ENCODE measurements around the gene DNAJB4.
A peak's percentile ranks its signal among the peaks of the same experiment; 100 is the strongest.
"Not testable (repeated sequence)": the region's sequence is repeated elsewhere in the genome, so short reads cannot be mapped to it uniquely, and the experiment has no call there.

The DNAJB4 gene

DNA sequence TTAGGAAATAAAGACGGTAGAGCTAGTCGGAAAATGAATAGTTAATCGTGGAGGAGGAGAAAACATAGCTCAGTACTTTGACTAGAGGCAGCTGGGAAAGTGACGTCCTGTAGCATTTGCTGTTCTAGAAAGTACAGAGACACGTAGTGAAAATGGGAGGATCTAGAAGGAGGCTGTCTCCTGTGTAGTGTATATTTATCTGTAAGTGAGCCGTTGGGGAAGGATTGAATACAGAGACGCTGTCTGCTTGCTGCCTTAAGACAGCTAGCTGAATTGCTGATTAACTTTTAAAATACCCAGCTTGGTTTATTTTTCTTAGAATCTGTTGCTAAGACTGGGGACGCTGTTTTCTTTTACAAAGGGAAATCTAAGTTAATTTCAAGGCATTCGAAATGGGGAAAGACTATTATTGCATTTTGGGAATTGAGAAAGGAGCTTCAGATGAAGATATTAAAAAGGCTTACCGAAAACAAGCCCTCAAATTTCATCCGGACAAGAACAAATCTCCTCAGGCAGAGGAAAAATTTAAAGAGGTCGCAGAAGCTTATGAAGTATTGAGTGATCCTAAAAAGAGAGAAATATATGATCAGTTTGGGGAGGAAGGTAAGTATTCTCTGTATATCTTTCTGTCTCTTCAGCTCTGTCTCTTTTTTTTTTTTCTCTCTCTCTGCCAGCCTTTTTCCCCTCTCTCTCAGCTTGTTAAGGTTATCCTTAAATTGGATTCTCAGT, at the start of gene DNAJB4:
TSS of gene DNAJB4 (plus strand) at position 221 of the 729 bp plus-strand sequence. CDS start at position 393, 172 bp downstream.
- peak; percentile 89 for DNase-seq (ENCODE audit: low spot score)

DNA sequence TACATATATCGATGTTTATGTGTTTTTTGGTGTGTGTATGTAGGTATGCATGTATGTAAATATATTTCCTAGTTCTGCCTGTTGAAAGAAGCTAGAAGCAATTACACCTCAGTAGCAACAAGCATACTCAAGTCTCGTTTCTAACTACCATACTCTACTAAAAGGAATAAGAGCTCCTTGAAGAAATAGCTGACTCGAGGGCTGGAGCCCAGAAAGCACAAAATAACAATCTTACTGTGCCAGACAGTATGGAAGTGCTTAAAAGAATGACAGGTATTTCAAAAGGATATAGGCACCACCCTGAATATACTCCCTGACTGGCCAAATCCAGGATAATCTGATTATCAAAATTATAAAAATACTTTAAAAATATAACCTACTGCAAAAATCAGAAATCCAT, 49.0 kb upstream of the DNAJB4 start:
- no peak for DNase-seq (ENCODE audit: low spot score)

DNA sequence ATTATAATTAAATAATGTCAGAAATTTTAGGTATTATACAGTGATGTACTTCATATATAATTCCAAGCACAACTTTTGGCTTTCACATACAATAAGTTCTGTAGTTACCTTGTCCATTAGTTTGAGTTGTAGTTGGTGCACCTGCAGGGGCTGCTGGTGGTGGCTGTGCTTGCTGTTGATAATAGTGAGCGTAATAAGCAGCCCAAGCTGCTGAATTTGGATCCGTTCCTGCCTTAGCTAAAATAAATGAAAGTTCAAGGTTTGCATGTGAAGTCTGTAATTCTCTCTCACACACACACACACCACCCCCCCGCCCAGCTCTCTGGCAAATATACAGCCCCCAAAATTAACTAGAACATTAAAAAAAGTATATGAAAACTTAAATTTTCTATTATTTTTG, 48.3 kb upstream of the DNAJB4 start:
- DNase-seq (ENCODE audit: low spot score): no peak

DNA sequence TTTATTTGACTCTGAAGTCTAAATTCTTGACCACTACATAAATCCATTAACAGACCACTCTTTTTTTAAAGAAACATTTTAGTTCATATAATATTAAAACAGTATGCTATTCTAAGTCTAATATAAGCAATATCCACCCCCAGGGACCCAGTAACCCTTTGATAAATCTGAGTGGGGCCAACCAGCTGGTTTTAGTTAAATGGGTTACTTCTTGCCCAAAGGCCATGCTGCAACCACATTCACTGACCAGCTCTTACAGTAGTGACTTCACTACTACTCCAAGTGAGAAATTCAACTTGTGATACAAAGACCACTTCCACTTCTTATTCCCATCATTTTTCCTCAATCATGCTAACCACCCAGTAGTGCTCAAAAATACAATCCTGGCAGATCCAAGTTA, 46.3 kb upstream of the DNAJB4 start:
- no peak for DNase-seq (ENCODE audit: low spot score)

DNA sequence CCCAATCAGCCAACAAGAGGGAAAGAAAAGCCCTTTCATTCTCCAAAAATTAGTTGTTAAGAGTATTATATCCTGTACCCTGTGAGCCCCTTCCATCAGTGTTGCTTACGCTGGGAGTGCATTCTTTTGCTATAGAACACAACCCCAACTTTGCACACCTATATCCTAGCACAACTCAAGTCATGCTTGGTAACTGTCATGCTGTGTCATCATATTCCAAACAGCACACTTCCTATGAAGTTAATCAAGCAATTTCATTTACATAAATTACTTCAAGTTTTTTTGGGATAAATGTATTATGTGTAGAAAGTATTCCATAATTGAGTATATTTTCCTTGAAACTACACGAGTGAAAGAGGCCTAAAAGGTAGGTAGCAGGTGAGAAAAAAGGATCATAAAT, 45.9 kb upstream of the DNAJB4 start:
- no peak for DNase-seq (ENCODE audit: low spot score)

DNA sequence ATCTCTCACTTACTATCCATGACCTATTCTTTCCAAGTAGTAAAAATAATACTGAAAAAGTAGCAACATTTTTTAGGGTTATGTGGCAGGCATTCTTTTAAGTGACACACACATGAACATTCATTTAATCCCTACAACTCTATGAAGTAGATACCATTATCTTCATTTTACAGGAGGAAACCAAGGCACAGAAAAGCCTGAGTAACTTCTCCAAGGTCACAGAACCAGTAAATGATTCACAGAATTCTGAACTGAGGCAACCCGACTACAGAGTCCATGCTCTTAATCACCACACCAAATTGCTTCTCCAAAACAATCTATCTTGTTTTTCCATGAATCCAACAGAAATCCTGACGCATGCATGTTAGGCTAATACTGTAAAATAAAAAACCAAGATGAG, 43.3 kb upstream of the DNAJB4 start:
- DNase-seq (ENCODE audit: low spot score): no peak

DNA sequence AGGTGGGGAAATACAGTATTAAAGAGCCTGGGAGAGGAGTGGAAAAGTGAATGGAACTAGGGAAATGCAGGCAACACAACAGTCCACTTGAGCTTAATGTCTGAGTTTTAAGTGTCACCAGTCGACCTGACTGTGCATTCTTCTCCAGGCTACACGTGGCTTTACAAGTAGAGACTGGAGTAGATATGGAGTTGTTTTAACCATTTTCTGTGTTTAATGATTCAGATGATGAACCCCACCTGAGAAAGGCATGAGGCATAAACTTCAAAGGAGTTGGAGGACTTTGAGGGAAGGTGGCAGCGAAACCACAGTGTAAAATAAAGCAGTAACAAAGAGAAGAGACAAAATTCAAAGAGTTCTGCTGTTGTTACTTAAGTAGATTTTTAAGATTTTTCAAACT, 38.4 kb upstream of the DNAJB4 start:
- no peak for DNase-seq (ENCODE audit: low spot score)

DNA sequence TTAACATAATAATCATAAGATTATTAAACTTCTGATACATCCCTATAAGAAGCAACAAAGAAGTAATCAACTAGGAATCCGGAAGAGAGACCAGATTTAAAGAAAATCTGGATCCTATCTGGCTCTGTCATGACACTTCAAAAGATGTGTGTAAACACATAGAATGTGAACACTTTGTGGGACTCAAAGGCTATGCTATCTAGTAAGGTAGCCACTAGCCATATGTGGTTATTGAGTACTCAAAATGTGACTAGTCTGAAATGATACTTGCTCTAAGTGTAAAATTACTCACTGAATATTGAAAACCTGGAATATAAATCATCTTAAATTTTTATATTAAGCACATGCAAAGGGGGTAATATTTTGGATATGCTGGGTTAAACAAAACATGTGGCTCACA, 34.5 kb upstream of the DNAJB4 start:
- DNase-seq (ENCODE audit: low spot score): no peak

DNA sequence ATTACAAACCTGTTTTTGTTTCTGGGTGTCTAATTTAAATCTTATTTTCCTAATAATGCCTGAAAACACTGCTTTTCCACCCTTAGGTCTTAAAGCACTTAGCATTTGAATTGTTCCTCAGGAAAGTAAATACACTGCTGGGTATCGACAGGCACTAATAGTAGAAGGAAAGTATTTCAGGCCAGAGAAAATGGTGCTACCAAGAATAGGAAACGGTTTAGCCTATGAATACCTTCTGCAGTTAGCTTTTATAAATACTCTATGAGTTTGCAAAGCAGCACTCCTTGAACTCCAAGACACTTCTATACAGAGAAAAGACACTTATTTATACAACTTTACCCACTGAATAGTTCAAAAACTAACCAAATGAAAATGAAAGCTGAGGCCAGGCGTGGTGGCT, 32.7 kb upstream of the DNAJB4 start:
- no peak for DNase-seq (ENCODE audit: low spot score)

DNA sequence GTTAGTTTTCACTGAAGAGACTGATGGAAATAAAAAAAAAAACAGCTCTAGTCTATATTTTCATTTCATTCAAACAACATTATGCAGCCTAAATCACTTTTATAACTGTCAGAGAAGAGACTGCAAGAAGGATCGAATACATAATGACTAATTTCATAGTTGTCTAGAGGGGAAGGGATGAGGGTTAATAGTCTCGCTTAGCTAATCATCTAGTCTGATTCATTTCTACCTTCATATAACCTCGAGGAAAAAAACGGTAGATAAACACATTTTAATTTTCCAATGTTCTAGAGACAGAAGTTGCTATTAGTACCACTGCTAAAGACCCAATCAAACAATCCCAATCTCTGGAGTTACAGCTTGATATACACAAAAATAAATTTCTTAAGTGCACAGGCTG, 29.4 kb upstream of the DNAJB4 start:
- DNase-seq (ENCODE audit: low spot score): peak; percentile 33

DNA sequence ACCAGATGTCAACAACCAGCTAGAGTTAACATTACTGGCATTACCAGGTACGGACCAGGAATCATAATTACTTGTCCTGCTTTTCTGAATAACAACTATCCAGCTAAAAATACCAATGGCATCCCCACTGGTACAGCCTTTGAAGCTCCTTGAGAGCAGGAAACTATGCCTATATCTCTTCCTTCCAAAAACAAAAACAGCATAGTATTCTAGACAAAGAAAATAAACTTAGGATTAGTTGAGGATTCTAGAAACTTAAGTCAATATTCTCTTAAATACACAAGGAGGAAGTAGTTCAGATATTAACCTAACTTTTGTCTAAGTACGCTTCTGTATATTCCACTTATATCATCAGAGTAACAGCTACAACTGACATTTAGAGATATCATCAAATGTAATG, 28.8 kb upstream of the DNAJB4 start:
- no peak for DNase-seq (ENCODE audit: low spot score)

DNA sequence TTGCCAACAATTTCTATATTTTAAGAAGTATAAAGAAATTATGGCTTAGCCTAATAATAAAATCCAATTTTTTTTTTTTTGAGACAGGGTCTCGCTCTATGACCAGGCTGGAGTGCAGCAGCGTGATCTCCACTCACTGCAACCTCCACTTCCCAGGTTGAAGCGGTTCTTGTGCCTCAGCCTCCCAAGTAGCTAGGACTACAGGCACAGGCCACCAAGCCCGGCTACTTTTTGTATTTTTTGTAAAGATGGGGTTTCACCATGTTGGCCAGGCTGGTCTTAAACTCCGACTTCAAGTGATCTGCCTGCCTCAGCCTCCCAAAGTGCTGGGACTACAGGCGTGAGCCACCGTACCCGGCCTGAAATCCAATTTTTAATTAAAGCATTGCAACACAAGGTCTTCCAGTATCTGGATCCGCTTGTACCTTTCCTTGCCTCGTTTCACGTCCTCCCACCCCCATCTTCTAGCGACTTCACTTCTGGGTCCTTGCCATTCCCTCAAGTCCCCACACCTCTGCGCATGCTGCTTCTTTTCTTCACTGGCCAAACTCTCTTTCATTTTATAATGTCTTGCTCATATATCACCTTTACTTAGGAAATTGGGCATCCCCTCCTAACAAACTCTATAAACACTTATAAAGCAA, 28.2 kb upstream of the DNAJB4 start:
- no peak for DNase-seq (ENCODE audit: low spot score)

DNA sequence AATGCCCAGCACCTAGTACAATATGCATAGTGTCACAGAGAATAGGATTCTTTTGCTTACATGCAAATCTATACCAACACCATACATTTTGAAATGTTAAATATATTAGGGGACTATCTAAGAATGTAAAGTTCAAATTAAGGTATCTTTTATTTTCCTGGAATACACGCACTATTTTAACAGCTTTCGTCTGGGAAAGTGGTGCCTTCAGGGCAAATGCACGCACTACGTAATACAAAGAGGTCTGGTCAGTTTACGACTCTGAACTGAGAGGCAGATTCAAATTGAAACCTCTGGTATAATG, 26.8 kb upstream of the DNAJB4 start:
- DNase-seq (ENCODE audit: low spot score): no peak

DNA sequence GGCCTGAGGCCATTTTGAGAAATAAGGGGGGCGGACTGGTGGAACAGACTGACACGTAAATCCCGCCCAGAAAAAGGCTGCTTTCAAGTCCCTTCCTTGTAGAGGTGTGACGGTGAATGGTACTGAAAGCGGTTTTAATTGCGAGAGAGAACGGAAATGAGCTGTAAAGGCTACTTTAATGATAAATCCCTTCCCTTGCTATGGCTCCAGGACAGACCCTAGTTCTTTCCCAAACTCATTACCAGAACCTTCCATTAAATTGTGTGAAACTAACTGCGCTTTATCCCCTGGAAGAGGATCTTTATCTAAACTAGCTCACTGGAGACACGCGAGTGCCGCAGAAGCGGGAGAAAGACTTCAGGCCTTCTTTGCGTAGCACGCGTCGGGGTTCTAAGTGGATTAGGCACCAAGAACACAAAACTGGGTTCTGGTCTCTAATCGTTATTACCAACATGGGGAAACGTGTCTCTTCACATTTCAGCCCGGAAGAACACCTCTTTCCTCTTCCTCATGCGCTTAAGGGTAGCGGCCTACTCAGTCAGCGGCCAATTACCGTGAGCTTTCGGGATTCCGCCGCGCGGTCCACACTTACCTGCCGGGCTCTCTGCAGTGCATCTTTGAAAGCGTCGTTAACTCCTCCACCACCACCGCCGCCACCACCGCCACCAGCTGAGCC, 26.3 kb upstream of the DNAJB4 start:
- DNase-seq (ENCODE audit: low spot score): peak; percentile 89

DNA sequence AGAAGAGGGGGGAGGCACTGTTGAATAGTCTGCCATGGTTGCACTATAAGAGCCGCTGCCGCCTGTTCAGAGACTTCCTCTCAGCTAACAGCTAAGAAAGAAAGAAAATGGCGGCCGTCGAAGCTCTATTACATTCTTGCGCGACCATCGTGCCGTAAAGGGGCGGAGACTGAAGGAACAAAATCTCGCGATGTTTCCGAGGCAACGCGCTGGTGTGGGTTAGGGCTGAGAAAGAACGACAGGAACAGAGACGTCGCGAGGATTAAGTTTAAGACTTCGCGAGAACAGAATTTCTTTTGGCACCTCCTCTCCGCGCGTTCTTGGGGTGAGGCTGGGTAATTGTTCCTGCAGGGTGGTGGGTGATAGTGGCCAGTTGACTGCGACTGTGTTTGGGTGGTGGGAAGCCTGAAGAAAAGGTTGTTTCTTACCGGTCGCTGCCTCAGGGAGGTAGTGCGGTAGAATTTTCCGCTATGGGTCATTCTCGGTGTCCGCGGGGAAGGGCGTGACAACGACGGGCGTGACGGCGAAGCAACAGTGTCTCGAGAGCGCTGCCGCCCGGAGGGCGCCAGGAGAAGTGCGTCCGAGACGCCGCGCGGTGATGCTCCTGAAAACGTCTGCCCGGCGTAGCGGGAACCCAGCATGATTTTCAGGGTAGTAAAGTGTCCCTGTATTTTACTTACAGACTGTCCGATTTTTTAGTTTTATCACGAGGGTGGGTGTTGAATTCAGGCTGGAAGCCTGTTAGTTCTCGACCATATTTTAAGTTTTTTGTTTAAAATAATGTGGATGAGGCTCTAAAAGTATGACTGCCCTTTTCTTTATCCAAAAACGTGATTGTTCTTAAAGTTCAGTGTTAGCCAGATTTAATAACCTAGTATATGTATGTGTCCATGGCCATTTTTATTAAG, 25.5 kb upstream of the DNAJB4 start, which contains the start of gene FUBP1:
TSS of gene FUBP1 (minus strand) at position 104 of the 908 bp plus-strand sequence. CDS start at position 36, 68 bp downstream.
- DNase-seq (ENCODE audit: low spot score): peak; percentile 99

DNA sequence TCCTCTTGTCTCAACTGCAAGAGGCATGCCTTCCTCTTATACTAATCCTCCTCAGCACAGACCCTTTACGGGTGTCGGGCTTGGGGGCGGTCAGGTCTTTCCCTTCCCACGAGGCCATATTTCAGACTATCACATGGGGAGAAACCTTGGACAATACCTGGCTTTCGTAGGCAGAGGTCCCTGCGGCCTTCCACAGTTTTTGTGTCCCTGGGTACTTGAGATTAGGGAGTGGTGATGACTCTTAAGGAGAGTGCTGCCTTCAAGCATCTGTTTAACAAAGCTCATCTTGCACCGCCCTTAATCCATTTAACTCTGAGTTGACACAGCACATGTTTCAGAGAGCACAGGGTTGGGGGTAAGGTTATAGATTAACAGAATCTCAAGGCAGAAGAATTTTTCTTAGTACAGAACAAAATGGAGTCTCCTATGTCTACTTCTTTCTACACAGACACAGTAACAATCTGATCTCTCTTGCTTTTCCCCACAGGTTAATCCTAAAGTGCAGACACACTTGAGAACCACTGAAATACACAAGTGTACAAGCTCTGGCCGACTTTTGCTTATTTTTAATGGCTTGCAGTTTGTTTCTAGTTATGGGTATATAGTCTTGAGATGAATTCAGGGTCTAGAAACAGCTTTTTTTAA, 21.3 kb upstream of the DNAJB4 start:
- DNase-seq (ENCODE audit: low spot score): not testable (repeated sequence)

DNA sequence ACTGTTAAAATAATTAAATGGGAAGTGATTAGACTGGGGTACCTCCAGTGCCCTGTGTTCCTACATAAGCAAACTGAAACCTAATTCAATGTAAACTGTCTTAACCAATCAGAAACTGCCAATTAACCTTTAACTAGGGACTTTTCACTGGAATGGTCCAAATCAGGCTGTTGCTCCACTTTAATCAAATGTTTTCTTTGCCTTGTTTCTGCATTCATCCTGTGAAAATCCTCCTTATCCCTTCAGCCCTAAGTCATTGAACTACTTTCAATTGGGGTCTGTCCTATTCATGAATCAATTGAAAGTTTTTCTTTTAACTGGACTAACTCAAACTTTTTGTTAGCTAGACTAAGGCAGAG, 20.8 kb upstream of the DNAJB4 start:
- no peak for DNase-seq (ENCODE audit: low spot score)

DNA sequence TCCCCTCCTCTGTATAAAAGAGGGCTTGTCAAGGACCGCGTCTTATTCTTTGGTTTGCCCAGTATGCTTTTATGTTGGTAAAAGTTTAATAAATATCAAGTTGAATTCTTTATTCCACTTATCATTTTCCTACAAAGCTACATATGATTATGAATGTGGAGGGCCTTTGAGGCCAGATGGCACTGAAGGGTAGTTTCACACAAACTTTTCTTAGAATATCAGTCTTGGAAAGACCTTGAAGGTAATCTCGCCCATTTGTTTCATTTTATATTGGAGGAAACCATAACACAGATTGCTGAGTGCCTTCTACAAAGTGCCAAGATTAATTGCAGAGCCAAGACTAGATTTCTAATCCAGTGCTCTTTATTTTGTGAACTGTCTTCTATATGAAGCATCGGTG, 20.1 kb upstream of the DNAJB4 start:
- no peak for DNase-seq (ENCODE audit: low spot score)

DNA sequence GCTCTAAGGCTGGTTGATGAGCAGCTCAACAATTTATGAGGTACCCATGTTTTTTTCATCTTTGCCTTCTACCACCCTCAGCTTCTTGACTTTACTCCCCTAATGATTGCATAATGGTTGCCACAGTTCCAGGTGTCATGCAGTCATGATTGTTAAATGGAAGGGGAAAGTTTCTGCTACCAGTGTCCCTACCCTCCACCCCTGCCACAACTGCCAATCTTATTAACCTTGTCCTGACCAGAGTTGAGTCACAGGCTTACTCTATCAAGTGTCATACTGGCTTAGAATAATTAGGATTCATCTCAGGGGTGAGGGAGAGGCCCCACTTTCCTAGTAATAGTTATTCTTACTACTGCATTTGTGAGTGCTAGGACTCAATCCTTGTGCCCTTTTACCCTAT, 17.9 kb upstream of the DNAJB4 start:
- DNase-seq (ENCODE audit: low spot score): no peak

DNA sequence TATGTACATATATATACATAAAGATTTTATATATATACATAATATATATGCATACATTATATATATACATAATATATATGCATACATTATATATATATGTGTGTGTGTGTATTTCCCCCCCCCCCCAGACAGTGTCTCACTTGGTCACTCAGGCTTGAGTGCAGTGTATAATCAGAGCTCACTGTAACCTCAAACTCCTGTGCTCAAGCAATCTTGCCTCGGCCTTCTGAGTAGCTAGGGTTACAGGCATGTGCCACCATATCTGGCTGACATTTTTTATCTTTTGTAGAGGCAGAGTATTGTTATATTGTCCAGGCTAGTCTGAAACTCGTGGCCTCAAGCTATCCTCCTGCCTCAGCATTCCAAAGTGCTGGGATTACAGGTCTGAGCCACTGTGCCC, 16.8 kb upstream of the DNAJB4 start:
- no peak for DNase-seq (ENCODE audit: low spot score)

DNA sequence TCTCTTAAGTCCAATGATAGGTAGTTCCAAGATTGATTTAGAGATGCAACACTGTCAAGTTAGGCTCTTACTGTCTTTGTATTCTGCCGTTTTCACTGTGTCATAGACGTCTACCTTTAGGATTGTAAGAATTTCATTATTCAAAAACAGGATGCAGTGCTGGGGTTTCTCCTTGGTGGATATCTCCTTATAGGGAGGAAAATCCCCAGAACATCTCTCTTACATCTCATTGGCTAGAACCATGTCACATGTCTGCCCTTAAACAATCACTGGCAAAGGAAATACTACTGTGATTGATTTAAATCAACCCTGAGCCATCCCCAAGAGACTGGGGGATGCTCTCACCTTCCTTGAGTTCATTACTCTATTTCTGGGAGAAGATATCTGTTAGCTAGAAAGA, 15.0 kb upstream of the DNAJB4 start:
- DNase-seq (ENCODE audit: low spot score): no peak

DNA sequence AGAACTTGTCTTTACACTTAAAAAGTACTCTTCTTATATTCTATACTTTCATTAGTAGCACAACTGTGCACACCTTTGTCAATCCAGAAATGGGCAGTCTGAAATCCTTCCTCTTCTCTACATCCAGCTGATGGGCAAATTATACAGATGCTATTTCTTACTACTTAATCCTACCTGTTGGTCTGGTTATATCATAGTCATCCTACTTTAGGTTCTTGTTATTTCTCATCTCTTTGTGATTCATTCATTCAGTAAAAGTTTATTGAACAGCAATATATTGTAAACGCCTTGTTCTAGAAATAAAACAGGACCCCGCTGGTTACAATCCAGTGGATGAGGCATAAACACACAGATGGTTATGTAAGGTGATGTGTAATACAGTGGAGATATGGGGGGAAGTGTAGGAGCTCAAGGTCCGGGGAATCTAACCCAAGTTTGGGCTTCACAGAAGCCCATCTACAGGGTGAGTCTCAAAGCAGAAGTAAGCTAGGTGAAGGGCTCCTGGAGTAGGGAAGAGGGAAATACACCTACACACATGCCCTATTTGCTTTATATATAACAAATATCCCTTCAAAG, 14.0 kb upstream of the DNAJB4 start:
- no peak for DNase-seq (ENCODE audit: low spot score)

Data from CD4-positive, alpha-beta T cell treated with Interleukin-2 at 100 ng/mL for 4 hours (primary cell).